ENCODE data around the gene ASIC3. TPM values are rescaled to one million over a fixed set of nuclear protein-coding genes. Genes with fewer than 3 reads are reported as not detected.

The ASIC3 gene
- total RNA-seq, 1 experiment from 2014 or later = 0.22 TPM

- DNase-seq (ENCODE audit: low read depth) = peak; percentile 89
Measured at GRCh38 chr7:151085691-151086620, 37.6 kb downstream of the ASIC3 start, which contains the start of gene AGAP3. Gene AGAP3 (plus strand): TSS chr7:151086475. CDS start chr7:151086742, 267 bp downstream.

GRCh38 chr7:151086802-151087244, 38.5 kb downstream of the ASIC3 start:
- peak; percentile 46 for DNase-seq (ENCODE audit: low read depth)

DNA sequence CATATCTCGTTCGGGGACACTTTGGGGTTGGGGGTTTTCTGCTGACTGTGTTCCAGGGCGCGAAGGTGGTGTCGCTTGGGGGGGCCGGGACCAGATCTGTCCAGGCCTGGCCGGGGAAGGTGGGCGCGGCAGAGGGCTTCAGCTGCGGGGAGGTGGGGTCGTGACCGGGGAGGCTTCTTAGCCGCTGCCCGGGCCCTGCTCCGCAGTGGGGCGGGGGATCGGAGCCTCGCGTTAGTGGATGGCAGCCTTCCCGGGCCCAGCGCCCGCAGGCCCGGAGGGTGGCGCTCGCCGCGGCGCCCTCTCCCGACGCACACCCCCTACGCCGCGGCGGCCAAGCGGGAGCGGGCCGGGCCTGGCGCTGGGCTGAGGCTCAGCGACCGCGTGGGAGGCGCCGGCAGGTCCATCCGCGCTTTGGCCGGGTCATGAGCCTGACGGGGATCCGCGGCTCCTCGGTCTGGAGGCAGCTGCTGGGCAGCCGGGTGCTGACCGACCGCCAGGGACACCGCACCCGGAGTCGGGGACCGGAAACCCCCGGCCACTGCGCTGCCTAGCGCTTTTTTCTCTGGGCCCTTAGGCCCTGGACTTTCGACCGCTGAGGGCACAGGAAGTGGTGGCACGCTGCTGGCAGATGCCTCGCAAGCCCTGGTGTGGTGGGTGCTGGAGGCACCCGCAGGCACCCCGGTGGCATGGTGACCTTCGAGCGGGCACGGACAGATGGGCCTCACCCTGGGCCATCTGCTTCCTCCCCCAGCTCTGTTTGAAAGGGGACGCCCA, 39.1 kb downstream of the ASIC3 start:
- DNase-seq (ENCODE audit: low read depth) = peak; percentile 70

- DNase-seq (ENCODE audit: low read depth) = no peak
Measured at GRCh38 chr7:151088019-151088855, 39.9 kb downstream of the ASIC3 start.

DNA sequence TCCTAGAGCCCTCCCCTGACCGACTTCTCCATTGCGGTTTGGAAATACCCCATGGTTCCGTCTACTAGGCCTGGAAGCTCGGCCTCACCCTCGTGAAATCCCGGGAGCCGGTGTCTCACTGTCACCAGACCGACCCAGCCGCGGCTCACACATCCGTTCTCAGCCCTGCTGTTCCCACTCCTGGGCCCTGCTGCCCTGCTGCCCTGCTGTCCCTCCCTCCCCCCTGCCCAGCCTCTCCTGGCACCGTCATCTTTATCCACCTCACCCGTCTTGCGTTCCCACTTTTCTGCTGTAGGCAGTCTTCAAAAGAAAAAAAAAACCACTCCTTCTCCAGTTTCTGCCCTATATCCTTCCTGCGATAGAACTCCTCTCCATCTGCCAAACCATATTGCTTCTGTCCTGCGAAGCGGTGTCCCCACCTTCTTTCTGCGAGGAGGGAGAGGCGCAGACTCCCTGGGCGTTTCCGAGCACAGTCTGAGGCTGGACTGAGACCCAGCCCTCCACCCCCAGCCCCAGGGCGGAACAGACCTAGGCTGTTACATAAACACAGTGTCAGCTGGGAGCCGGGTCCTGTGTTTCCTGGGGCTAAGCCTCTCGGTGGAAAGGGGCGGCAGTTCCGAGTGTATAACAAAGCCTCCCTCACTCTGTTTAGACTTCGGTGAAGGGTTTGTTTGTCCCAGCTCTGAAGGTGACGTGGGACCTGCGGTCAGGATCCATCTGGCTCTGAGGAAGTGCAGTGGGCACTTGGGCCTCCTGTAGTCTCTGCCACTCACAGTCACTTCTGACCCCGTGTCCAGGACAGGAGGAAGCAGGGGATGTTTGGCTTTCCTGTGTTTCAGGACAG, 40.7 kb downstream of the ASIC3 start:
- no peak for DNase-seq (ENCODE audit: low read depth)

DNA sequence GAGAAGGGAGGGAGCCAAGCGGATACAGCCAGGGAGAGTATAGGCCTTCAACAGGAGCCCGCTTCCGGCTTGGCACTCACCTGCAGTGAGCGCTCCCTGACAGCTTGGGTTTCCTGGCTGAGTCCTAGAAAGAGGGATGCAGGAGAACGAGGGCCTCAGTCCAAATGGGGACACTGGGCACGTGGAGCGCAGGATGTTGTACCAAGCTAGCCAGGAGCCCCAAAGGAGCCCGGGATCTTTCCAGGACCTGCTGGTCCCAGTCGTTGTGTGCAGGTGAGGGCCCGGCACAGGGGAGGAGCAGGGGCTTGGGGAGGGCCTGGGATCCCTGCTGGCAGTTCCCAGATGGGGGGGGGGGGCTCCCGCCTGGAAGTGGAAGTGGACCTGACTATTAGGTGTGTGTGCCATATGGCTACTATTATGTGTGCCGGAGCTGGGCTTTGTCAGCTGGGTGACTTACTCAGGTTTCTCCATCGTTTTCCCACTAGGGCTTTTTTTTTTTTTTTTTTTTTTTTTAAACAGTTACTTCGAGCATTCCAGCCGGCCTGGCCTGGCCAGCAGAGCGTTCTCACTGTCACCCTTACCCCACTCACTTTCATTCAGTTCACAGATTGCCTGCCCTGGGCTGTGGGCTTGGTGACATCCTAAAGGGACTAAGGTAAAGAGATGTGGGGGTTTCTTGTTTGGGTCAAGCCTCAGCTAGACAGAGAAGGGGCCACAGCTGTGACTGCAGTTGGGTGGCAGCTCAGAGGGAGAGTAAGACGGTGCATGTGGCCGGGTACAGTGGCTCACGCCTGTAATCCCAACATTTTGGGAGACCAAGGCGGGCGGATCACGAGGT, 41.8 kb downstream of the ASIC3 start:
- DNase-seq (ENCODE audit: low read depth) = no peak

DNA sequence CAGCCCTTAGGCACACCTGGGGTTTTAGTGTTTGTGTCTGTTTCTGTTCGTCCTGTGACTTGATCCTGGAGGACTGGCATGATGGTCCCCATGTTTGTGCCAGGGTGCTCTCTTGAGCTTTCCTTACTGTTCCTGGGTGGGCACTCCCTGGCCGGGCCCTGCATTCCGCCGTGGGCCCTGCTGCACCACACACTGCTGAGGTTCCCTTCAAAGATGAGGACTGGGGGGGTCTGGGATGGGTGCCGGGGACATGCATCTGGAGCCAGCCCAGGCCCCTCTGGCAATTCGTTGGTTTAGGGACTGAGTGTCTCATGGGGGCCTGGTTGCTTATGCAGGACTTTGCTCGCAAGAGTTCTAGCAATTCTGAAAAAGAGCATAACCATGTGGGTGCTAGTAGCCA, 42.7 kb downstream of the ASIC3 start:
- DNase-seq (ENCODE audit: low read depth) = no peak

- no peak for DNase-seq (ENCODE audit: low read depth)
Measured at GRCh38 chr7:151091431-151091830, 43.1 kb downstream of the ASIC3 start.

- no peak for DNase-seq (ENCODE audit: low read depth)
Measured at GRCh38 chr7:151091988-151092387, 43.7 kb downstream of the ASIC3 start.

DNA sequence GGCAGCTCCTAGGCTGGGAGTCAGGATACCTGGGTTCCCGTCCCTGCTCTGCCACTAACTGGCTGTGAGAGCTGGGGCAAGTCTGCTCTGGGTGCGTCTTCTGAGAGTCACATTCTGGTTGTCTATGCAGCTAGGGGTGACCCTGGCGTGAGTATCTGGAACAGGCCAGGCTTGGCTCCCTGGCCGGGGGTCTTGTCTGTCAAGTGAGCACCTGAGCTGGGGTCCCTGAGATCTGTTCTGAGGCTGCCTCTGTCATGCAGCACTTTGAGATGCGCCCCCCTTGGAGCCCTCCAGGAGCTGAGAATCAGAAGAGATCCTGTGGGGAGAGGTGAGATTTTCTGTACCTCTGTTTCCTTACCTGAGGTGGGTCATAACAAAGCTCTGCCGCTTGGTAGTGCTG, 45.4 kb downstream of the ASIC3 start:
- no peak for DNase-seq (ENCODE audit: low read depth)

DNA sequence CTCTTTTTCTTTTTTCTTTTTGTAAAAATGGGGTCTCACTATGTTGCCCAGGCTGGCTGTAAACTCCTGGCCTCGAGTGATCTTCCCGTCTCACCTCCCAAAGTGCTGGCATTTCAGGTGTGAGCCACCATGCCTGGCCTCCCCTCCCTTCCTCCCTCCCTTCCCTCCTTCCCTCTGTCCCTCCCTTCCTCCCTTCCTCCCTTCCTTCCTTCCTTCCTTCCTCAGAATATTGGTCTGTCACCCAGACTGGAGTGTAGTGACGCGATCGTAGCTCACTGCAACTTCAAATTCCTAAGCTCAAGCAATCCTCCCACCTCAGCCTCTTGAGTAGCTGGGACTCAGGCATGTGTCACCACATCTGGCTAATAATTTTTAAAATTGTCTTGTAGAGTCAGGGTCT, 46.3 kb downstream of the ASIC3 start:
- DNase-seq (ENCODE audit: low read depth) = no peak

DNA sequence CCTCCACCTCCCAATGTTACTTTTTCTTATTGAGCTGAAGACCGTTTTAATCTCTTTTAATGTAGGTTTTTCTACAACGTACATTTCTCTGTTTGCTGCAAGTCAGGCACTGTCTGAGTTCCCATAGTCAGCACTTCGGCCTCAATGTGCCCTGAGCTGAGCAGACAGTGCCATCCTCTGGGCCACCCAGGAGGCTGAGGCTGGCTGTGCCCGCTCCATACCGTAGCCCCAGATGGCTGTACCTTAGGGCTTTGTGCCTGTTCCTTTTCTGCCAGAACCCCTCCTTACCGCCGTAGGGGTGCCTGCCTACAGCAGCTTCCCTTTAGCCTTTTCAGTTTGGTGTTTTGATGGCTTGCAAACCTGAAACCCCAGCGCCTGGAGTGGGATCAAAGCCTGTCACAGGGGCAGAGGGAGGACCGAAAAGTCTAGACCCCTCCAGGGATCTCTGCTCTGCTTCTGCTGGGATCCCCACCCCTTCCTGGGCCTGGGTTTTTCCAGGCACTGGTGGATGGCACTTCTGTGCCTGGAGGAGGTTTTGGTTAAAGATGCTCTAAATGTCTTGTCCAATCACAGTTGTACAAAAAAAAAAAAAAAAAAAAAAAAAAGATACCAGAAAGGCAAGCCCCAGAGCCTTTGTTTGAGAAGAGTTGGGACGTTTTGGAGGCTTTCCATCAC, 46.9 kb downstream of the ASIC3 start:
- no peak for DNase-seq (ENCODE audit: low read depth)

- DNase-seq (ENCODE audit: low read depth) = no peak
Measured at GRCh38 chr7:151095828-151096475, 47.6 kb downstream of the ASIC3 start.

DNA sequence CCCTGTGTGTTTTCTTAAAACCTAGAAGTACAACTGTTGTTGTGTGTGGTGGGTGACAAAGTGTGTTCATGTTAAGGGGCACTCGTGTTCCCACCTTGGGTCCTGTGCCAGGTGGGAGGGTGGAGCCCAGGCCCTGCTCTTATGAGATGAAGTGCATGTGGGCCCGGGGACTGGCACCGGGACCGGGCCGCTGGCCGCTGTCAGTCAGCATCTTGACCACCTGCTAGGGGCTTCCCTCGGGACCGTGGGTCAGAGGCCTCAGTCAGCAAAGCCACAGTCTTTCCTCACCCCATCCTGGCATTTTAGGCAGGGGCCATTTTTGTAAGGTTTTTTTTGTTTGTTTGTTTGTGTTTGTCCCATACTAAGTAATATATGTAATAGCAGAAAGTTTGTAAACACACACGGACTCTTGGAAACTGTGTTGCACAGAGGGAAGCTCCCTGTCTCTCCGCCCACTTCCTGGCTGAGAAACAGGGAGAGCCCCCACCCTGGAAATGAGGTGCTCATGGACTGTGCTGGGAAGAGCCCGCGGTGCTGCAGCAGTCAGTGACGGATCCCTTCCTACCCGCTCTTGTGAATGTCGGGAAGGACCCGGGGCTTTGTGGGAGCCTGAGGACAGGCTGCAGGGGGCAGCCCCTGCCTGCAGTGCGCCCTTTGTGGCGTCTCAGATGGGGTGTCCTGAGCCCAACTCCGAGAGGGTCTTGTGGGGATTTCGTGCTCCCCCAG, 51.3 kb downstream of the ASIC3 start:
- no peak for DNase-seq (ENCODE audit: low read depth)

- DNase-seq (ENCODE audit: low read depth) = no peak
Measured at GRCh38 chr7:151100921-151101320, 52.6 kb downstream of the ASIC3 start.

DNA sequence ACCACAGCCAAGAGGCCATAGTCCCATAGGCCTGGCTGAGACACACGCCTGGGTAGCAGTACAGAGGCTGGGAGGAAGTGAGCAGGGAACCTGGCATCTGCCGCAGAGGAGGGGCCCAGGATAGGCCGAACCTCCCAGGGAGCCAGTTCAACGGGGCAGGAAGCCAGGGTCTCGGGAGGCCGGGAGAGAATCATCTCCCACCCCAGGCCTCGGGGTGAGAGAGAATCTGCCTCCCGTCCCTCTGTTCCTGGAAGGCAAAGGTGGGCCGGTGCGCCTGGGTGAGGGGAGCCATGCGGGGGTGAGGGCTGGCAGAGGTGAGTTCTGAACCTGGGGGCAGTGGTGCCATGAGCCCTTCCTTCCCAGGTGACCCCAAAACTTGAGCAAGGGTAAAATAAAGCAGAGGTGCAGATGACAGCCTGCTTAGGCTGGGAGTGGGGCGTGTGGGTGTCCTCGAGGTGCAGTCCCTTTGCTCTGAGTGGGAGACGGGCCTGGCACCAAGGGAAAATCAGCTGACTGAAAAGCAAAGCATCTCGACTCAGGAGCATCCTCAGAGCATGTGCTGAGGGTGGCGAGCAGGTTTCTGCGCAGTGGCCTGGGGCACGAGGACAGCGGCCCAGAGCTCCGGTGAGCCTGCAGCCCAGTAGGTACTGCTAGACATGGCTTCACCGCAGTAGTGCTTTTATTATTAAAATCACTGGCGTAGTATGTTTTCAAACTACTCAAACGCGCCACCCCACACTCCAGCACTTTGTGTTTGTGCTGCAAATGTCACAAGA, 53.5 kb downstream of the ASIC3 start:
- DNase-seq (ENCODE audit: low read depth) = no peak
